Middle frontal gyrus (tissue), 1 donor: ENCODE data around the gene MED13.
"Not testable (repeated sequence)": the region's sequence is repeated elsewhere in the genome, so short reads cannot be mapped to it uniquely, and the experiment has no call there.

Source experiments
- DNase-seq: peaks from one replicate; pipeline ENCODE4 v3.0.0-alpha.2; 2015; ENCODE audit warnings: low spot score; ENCODE audit errors: extremely low spot score

The MED13 gene

GRCh38 chr17:61926826-61927207 is 138.3 kb downstream of the MED13 start:
- no peak for DNase-seq

GRCh38 chr17:61915162-61915561 is 149.9 kb downstream of the MED13 start:
- not testable (repeated sequence) for DNase-seq

- DNase-seq = no peak
These were observed 156.6 kb downstream of the MED13 start for GRCh38 chr17:61908292-61909037.

DNA sequence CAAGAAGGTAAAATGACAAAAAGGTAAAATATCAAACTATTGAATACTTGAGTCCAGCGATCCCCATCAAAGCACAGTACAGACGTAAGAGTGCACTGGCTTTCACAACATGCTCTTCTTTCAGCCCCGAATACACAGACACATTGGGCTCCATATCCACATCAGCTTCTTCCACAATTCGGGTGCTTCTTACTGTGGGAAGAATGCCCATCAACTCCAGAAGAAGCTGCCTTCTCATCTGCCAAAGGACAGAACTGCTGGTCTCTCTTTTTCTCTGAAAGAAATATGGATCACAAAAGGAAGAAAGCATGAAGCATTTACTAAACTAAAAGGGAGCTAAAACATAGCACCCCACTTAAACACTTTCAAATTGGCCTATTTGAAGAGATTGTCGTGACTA is 157.7 kb downstream of the MED13 start:
- DNase-seq = no peak

DNA sequence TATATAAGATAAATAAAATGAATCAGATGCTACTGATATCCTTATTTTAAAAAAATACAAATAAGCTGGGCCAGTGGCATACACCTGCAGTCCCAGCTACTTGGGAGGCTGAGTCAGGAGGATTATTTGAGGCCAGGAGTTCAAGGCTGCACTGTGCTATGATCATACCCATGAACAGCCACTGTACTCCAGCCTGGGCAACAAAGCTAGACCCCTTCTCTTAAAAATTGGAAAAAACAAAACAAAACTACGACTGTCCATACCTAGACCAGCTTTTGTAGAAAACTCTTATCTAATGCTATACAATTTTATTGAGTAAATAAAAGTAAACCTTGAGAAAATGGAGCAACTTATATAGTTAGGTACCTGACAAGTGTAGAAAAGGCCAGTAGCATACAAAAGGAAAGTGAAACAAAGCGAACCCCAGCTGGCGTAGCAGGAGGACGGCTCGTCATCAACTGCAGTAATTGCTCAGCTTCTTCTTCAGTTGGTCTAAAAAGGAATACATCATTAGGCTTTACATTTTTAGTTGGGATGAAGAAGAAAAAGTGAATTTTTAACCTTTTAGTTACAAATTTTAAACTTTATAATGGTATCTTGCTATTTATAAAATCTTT is 160.9 kb downstream of the MED13 start:
- no peak for DNase-seq

DNA sequence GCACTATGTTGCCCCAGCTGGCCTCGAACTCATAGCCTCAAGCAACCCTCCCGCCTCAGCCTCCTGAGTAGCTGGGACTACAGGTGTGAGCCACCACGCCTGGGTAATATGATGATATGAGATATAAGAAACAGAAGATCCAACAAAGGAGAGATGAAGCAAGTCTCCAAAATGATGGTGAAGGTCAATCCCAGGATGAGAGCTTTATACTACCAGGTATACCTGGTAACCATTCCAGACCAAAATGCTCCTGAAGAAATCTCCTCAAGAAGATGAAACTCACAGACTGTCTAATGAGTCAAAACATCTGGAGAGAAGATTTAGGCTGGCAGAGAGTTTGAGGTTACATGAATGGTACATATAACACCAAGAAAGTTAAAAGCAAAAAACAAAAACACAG is 161.8 kb downstream of the MED13 start:
- no peak for DNase-seq

- no peak for DNase-seq
These were observed 167.4 kb downstream of the MED13 start for GRCh38 chr17:61897548-61898180.

GRCh38 chr17:61895391-61895790 is 169.7 kb downstream of the MED13 start:
- no peak for DNase-seq

DNA sequence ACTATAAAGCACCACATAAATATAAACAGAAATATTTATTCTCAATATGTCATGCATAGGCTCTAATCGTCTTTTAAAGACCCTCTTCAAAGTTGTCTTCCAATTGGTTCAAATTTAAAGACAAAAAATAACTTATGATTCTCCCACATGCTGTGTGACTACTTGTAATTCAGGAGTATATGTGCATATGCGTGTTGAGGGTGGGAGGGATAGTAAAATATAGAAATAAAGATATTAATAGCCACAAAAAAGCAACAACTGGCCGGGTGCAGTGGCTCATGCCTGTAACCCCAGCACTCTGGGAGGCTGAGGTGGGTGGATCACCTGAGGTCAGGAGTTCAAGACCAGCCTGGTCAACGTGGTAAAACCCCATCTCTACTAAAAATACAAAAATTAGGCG is 170.8 kb downstream of the MED13 start:
- not testable (repeated sequence) for DNase-seq
